HFF-Myc (cell line): ENCODE data around the gene TMEM131.

Experiments
- DNase-seq: peaks from one replicate; pipeline ENCODE4 v3.0.0-alpha.2; 2011; ENCODE audit warnings: low read depth; ENCODE audit errors: extremely low read depth
- H3K4me3 ChIP-seq: replicated peaks from 2 replicates; pipeline ENCODE4 v1.5.1; 2011; ENCODE audit warnings: low read depth, mild to moderate bottlenecking, control low read depth, low read length
- TF ChIP-seq, protein P1 (sequence below): IDR thresholded peaks from 2 replicates; pipeline ENCODE4 v1.5.1; 2012; ENCODE audit warnings: mild to moderate bottlenecking, low read depth, low read length, control low read depth; ENCODE audit errors: missing control alignments

Gene TMEM131

DNA sequence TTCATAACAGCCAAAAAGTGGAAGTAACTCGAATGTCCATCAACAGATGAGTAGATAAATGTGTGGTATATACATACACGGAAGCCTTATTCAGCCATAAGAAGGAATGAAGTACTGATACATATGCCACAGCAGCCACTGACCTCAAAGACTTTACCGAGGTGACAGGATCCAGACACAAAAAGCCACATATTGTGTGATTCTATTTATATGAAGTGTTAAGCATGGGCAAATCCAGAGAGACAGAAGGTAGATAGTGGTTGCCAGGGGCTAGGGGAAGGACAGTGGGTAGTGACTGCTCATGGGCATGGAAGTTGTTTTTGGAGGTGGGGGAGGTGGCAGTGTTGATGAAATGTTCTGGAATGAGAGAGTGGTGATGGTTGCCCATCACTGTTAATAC lies 248.5 kb downstream of the TMEM131 start:
- H3K4me3 ChIP-seq, result no peak overlapping the region
- TF ChIP-seq, protein P1, sequence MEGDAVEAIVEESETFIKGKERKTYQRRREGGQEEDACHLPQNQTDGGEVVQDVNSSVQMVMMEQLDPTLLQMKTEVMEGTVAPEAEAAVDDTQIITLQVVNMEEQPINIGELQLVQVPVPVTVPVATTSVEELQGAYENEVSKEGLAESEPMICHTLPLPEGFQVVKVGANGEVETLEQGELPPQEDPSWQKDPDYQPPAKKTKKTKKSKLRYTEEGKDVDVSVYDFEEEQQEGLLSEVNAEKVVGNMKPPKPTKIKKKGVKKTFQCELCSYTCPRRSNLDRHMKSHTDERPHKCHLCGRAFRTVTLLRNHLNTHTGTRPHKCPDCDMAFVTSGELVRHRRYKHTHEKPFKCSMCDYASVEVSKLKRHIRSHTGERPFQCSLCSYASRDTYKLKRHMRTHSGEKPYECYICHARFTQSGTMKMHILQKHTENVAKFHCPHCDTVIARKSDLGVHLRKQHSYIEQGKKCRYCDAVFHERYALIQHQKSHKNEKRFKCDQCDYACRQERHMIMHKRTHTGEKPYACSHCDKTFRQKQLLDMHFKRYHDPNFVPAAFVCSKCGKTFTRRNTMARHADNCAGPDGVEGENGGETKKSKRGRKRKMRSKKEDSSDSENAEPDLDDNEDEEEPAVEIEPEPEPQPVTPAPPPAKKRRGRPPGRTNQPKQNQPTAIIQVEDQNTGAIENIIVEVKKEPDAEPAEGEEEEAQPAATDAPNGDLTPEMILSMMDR, result no peak
- DNase-seq, result no peak

DNA sequence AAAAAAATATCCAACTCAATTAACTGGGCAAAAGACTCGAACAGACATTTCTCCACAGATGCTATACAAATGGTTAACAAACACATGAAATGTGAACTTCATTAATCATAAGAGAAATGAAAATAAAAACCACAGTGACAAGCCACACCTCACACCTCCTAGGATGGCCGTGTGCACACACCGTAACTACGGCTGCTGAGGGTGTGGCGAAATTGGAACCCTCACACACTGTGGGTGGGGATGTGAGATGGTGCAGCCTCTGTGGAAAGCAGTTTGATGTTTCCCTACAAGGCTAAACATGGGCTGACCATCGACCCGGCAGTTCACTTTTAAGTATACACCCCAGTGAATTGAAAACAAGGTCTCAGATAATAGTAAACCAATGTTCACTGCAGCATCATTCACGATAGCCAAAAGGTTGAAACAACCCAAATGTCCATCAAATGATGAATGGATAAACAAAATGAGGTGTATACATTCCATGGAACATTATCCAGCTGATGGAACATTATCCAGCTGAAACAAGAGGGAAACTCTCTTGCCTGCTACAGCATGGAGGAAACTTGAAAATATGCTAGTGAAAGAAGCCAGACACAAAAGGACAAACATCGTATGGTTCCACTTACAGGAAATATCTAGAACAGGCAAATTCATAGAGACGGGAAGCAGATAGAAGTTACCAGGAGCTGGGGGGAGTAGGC lies 250.1 kb downstream of the TMEM131 start:
- TF ChIP-seq, protein P1, result no peak
- no peak overlapping the region for H3K4me3 ChIP-seq
- no peak for DNase-seq

DNA sequence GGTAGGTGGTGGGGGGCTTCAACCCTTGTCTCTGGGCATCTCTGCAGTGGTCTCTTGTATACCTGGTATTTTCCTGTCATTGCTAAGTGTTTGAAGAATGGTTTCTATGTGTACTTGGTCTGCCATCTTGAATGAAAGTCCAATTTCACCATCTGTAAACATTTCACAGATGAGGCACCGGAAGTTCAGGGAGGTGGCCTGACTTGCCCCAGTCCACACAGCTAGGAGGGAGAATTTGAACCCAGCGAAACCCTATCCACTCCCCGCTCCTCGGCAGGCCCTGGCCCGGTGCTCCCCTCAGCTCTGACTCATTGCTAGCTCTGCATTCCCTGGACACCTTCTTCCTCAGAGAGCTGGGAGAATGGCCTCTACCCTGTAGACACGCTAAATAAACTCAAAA lies 251.8 kb downstream of the TMEM131 start:
- no peak for DNase-seq
- TF ChIP-seq, protein P1, result no peak
- H3K4me3 ChIP-seq, result no peak overlapping the region

DNA sequence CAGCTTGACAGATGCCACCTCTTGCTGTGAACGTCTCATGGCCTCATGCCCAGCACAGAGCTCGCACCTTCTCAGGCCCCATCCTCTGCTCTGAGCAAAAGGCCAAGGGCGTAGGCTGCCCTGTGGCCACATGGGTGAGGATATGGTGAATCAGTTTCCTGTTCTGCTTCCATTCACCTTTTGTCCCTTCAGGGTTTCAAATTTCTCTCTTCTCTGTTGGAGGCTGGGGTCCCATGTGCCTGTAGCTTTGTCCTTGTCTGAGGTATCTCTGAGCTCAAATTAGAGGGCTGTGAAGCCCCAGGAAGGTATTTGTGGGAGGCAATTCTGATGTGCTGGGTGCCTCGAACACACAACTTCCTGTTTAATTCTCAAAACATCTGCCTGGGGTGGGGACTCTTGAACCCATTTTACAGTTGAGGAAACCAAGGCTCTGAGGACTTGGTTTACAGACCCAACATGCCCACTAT lies 253.3 kb downstream of the TMEM131 start:
- no peak for DNase-seq
- TF ChIP-seq, protein P1, result no peak

DNA sequence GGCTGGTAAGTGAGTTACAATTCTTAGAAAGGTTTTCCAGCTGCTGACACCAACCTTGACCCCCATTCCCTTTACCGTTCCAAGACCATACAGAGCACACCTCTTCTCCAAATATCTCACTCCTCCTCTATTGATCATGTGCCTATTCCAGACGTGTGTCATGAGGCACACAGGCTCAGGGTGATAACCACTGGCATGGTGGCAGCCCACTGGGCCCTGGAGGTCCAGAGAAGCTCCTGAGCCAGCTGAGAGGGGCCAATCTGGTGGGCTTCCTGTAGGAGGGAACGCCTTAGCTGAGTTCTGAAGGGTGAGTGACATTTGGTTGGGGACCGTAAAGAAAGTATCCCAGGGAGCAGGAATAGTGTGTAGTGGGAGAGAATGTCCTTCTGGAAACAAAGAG lies 254.1 kb downstream of the TMEM131 start:
- H3K4me3 ChIP-seq, result no peak overlapping the region
- TF ChIP-seq, protein P1, result no peak
- DNase-seq, result no peak

More for the DNA sequence above, 253.3 kb downstream of the TMEM131 start:
- H3K4me3 ChIP-seq, result no peak overlapping the region

DNA sequence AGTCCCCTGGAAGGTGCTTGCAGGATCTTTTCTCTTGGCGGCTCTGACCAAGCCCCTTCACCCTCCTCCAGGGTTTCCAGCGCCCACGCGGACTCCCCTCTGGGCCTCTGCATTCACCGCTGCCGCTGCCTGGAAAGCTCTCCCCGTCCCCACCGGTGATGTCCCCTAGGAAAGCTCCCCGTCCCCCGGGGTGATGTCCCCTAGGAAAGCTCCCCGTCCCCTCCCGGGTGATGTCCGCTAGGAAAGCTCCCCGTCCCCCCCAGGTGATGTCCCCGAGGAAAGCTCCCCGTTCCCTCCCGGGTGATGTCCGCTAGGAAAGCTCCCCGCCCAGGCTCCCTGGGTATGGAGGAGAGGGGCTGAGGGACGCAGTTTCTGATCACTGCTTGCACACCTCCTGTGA lies 254.5 kb downstream of the TMEM131 start:
- DNase-seq, result no peak
- TF ChIP-seq, protein P1, result no peak
- H3K4me3 ChIP-seq, result no peak overlapping the region

DNA sequence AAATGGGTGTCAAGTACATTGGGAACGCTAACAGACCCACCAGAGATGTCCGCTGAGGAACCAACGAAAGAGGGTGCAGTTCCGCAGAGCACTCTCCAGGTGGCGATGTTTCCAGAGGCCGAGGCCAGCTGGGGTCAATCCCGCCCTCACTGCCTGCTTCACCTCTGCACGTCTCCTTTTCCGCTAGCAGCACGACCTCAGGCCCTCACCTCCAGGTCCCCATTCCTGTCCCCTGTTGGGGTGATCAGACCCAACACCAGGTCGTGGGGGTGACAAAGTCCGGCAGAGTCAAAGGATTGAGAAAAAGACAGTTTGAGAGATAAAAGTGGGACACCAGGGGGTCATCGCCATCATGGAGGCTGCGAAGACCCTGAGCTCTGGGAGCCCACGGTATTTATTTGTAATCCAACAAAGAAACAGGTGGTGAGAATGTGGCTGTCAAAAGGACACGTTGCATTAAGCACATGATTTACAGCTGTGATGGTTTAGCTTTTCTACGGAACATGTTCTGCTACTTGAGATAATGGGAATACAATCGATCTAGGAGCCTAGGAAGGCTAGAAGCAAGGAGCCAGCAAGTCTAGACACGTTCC lies 255.1 kb downstream of the TMEM131 start:
- TF ChIP-seq, protein P1, result peak; percentile 80
- no peak for DNase-seq
- H3K4me3 ChIP-seq, result no peak overlapping the region
